GM12891 (cell line): ENCODE measurements around the gene STK25.

Source experiments
- DNase-seq: peaks from one replicate; pipeline ENCODE4 v3.0.0; 2011; ENCODE audit warnings: low spot score; ENCODE audit not compliant: insufficient read length
- FAIRE-seq: peaks from 2 replicates; lab custom pipeline; 2011; peaks lifted over from hg19 to GRCh38; lab: Jason Lieb, UNC
- PAX5 ChIP-seq: IDR thresholded peaks from 2 replicates; pipeline ENCODE4 v1.6.1; 2011; ENCODE audit warnings: low read length, moderate library complexity, mild to moderate bottlenecking; ENCODE audit not compliant: insufficient read depth, severe bottlenecking
- POLR2A ChIP-seq: IDR thresholded peaks from 2 replicates; pipeline ENCODE4 v1.6.1; 2011; ENCODE audit warnings: low read depth, low read length, control low read depth
- POLR2AphosphoS5 ChIP-seq: IDR thresholded peaks from 2 replicates; pipeline ENCODE4 v1.6.1; 2011; ENCODE audit warnings: low read depth, low read length, control low read depth
- POU2F2 ChIP-seq: IDR thresholded peaks from 2 replicates; pipeline ENCODE4 v1.6.1; 2011; ENCODE audit warnings: low read depth, mild to moderate bottlenecking, control low read depth, low read length, moderate library complexity
- SPI1 ChIP-seq: IDR thresholded peaks from 2 replicates; pipeline ENCODE4 v1.6.1; 2011; ENCODE audit warnings: low read depth, low read length, control low read depth
- TAF1 ChIP-seq: IDR thresholded peaks from 2 replicates; pipeline ENCODE4 v1.6.1; 2011; ENCODE audit warnings: low read depth, low read length, control low read depth

Gene STK25

GRCh38 chr2:241495172-241496002, 13.0 kb downstream of the STK25 start:
- FAIRE-seq (no peak), DNase-seq (no peak)
- TF ChIP-seq POLR2AphosphoS5 = no peak

GRCh38 chr2:241494311-241494908, 14.0 kb downstream of the STK25 start:
- FAIRE-seq (no peak), DNase-seq (no peak)
- TF ChIP-seq SPI1 (no peak), POLR2AphosphoS5 (no peak), POLR2A (no peak), POU2F2 (no peak), PAX5 (no peak)

- DNase-seq = no peak
- TF ChIP-seq POLR2AphosphoS5 (no peak), PAX5 (no peak), POU2F2 (no peak), POLR2A (no peak), SPI1 (no peak), TAF1 (no peak)
- FAIRE-seq = no peak
These were observed 15.3 kb downstream of the STK25 start for GRCh38 chr2:241493092-241493491.

- TF ChIP-seq TAF1 (no peak), POLR2A (no peak), POLR2AphosphoS5 (no peak), POU2F2 (no peak), PAX5 (no peak), SPI1 (no peak)
- no peak for FAIRE-seq
- DNase-seq = no peak
These were observed 16.2 kb downstream of the STK25 start for GRCh38 chr2:241492174-241492565.

GRCh38 chr2:241491549-241492173, 16.7 kb downstream of the STK25 start:
- no peak for TF ChIP-seq POLR2A
- no peak for TF ChIP-seq POLR2AphosphoS5
- TF ChIP-seq POU2F2 = no peak
- TF ChIP-seq PAX5 = no peak
- TF ChIP-seq SPI1 = no peak
- TF ChIP-seq TAF1 = no peak
- FAIRE-seq (no peak), DNase-seq (no peak)

- FAIRE-seq (no peak), DNase-seq (no peak)
- no peak for TF ChIP-seq POLR2AphosphoS5
- no peak for TF ChIP-seq POLR2A
- no peak for TF ChIP-seq PAX5
- TF ChIP-seq SPI1 = no peak
- no peak for TF ChIP-seq TAF1
- no peak for TF ChIP-seq POU2F2
These were observed 17.4 kb downstream of the STK25 start for GRCh38 chr2:241490825-241491506.

GRCh38 chr2:241489733-241490680, 18.4 kb downstream of the STK25 start:
- no peak for FAIRE-seq
- TF ChIP-seq POLR2AphosphoS5 (no peak), TAF1 (no peak), POU2F2 (no peak), PAX5 (no peak), POLR2A (no peak), SPI1 (no peak)
- DNase-seq = no peak

GRCh38 chr2:241489088-241489487, 19.3 kb downstream of the STK25 start:
- FAIRE-seq = no peak
- no peak for DNase-seq
- TF ChIP-seq POU2F2 = no peak
- TF ChIP-seq SPI1 = no peak
- no peak for TF ChIP-seq TAF1
- no peak for TF ChIP-seq POLR2AphosphoS5
- TF ChIP-seq POLR2A = no peak
- no peak for TF ChIP-seq PAX5

- FAIRE-seq = no peak
- no peak for TF ChIP-seq TAF1
- TF ChIP-seq POU2F2 = no peak
- TF ChIP-seq POLR2AphosphoS5 = no peak
- TF ChIP-seq SPI1 = no peak
- TF ChIP-seq PAX5 = no peak
- TF ChIP-seq POLR2A = no peak
- no peak for DNase-seq
These were observed 23.0 kb downstream of the STK25 start for GRCh38 chr2:241485172-241485911.
